NCI-H1105 (cell line): ENCODE results near the gene ARHGEF37.
A peak's percentile ranks its signal among the peaks of the same experiment; 100 is the strongest.
"Not testable (repeated sequence)": the region's sequence is repeated elsewhere in the genome, so short reads cannot be mapped to it uniquely, and the experiment has no call there.

Source experiments
- DNase-seq: peaks from one replicate; lab custom pipeline; 2025; lab: John Stamatoyannopoulos, UW

The ARHGEF37 gene, protein sequence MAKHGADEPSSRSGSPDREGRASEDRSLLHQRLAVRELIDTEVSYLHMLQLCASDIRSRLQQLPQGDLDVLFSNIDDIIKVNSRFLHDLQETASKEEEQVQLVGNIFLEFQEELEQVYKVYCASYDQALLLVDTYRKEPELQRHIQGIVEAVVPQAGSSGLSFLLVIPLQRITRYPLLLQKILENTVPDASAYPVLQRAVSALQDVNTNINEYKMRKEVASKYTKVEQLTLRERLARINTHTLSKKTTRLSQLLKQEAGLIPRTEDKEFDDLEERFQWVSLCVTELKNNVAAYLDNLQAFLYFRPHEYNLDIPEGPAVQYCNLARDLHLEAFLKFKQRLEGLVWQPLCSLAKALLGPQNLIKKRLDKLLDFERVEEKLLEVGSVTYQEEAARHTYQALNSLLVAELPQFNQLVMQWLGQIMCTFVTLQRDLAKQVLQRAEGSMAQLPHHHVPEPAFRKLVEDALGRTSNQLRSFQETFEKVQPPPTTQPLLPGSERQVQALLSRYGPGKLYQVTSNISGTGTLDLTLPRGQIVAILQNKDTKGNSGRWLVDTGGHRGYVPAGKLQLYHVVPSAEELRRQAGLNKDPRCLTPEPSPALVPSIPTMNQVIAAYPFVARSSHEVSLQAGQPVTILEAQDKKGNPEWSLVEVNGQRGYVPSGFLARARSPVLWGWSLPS

DNA sequence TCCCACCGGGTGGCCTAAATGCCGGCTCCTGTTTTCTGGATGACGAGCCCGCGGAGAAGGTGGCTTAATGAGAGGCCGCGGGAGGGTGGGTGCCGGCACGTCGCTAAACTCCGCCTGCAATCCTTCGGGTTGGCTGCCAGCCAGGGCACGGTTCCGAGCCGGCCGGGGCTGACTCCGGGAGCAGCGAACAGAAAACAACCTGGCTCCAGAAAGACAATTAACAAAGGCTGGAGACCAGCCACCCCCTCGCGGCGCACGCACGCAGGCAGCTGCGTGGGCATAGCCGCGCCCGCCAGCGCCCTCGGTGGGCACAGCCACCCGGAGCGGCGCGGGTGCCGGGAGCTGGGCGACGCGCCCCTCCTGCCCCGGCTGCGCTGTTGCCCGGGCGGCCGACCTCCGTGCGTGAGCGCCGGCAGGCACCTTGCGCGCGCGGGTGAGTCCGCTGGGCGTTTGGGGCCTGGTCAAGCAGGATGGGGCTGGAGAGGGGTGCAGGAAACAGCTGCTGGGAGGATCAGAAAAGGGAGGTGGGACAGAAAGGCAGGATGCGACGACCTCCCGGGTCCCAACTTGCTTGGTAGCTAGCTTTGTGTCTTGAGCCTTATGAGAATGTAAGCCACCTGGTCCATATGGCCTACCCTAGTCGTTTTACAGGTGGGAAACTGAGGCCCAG, at the start of gene ARHGEF37:
Gene ARHGEF37 (plus strand): TSS at position 307 of the 670 bp plus-strand sequence. CDS start 16,272 bp downstream, outside the sequence.
- DNase-seq = peak; percentile 22

DNA sequence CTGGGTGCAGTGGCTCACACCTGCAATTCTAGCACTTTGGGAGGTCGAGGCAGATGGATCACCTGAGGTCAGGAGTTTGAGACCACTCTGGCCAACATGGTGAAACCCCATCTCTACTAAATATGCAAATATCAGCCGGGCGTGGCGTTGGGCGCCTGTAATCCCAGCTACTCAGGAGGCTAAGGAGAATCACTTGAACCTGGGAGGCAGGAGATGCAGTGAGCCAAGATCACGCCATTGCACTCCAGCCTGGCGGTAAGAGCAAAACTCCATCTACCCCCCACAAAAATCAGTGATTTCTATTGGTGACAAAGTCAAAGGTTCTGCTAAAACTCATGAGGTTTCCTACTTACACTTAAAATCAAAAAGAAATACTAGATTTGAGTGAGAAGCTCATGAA, 48.9 kb upstream of the ARHGEF37 start:
- no peak for DNase-seq

DNA sequence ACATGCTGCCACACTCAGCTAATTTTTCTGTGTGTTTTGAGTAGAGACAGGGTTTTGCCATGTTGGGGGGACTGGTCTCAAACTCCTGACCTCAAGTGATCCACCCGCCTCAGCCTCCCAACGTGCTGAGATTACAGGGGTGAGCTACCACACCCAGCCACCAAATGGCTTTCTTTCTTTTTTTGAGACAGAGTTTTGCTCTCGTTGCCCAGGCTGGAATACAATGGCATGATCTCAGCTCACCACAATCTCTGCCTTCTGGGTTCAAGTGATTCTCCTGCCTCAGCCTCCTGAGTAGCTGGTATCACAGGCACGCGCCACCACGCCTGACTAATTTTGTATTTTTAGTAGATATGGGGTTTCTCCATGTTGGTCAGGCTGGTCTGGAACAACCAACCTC, 45.5 kb upstream of the ARHGEF37 start:
- DNase-seq = not testable (repeated sequence)

DNA sequence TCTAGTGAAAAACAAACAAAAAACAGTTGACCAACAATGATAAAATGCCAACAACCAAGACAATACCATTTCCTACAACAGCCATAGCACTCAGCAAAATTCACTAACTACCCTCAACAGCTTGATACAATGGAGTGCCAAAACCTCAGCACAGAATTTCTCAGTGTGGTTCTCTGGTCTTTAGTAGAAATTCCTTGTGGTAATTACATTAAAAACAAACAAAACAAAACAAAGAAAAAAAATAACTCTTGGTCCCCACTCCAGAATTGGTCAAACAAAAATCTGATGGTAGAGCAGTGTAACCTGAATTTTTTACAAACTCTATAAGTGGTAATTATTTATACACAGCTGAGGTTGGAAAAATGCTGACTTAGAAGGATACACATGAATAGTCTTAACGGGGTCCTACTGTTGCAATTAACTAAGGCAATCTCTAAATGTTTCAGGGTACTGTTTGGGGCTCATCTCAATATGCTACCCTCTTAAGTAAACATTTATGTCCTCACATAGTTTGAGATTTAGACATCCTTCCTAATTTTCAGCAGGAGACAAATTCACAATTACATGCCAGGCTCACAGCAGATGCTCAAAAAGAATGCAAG, 43.8 kb upstream of the ARHGEF37 start:
- DNase-seq = no peak

DNA sequence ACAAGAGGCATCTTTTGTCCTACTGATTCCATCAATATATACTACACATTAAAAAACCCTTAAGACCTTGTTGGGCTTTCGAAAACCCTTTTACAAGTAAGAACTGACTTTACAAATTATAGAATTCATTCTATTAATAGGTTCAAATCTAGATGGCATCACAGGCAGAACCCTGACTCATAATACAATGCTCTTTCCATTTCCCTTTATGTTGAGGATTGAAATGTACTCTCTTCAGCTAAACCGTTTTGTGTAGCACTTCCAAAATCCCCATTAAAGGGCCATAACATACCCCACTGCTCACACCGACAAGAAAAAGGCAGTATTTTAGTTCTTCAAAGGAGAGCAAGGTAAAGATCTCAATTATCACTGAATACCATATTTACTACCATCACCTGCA, 41.2 kb upstream of the ARHGEF37 start:
- DNase-seq = no peak

DNA sequence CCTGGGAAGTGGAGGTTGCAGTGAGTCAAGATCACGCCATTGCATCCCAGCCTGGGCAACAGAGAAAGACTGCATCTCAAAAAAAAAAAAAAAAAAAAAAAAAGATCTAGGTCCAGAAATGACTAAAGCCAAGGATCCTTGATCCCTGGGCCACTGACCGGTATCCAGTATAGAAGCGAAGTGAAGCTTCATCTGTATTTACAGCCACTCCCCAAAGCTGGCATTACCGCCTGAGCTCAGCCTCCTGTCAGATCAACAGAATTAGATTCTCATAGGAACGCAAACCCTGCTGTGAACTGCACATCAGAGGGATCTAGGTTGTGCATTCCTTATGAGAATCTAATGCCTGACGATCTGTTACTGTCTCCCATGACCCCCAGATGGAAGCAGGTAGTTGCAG, 39.4 kb upstream of the ARHGEF37 start:
- no peak for DNase-seq

DNA sequence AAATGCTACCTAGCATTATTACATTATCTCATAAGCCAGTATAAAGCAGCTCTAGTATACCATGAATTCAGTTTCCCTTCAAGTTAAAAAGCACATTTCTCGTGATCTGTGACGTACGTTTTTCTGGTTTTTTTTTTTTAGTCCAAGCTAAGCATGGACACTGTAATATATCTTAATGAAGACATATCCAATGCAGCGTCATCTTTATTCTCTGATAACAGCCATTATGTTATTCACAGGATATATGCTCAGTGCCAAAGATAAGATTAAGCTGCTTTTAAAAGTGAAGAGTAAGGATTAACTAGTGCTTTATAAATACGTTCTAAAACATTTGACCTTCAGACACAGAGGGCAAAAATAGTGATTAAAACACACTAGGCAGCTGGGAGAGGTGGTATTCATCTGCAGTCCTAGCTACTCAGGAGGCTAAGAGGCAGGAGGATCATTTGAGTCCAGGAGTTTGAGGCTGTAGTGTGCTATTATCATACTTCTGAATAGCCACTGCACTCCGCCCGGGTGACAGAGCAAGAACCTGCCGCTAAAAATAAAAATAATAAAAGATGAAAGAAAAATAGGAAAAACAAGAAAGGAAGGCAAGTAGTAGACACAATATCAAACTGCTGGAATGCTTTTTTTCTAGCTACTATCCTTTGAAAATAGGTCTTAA, 37.8 kb upstream of the ARHGEF37 start:
- no peak for DNase-seq

DNA sequence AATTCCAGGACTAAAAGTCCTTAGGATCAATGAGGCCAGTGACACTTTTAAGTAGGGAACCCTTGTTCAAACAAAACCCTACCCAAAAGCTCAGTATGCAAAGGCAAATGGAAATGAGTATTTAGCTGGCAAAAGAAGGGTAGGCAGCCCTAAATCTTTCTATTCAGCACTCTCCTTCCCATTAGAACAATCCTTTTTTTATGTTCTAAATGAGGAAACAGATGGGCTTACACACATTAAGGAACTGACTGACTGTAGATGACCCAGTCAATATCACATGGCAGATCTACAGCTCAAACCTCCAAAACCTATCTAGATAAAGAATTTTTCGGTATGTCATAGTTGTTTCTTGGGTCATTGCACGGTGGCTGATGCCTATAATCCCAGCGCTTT, 37.3 kb upstream of the ARHGEF37 start:
- no peak for DNase-seq

DNA sequence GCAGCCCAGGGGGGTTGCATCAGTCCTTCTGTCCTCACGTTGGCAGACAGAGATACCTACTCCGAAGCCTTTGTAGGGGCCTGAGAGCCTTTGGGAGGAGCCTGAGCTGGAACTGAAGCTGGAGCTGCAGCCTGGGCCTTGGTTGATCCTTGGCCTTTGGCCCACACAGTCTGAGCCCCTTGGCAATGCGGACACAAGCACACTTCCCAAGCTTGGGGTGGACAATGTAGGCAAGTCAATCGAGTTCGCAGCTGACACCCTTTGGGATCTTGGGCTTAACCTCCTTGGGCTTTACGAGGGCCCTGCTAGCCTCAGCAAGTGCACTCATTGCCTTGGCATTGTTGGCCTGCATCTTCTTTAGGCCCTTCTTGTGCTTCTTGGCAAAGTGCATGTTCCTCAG, 36.0 kb upstream of the ARHGEF37 start:
- DNase-seq = no peak

DNA sequence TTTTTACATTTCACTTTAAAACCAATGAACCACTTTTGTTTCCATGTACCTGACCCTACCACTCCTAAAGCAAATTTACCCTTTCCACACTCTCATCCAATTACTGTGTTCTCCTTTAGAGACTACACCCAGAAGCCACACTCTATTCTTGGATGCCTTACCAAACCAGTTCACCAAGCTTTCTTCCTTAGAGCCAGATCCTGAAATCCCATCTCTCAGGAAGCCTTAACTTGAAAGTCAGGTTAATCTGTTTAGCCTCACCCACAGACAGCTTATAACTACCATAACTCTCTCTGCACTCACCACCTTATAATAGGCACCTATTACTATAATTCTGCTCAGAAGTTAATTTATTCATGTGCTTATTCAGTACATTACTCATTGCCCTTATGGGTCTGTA, 34.3 kb upstream of the ARHGEF37 start:
- no peak for DNase-seq

DNA sequence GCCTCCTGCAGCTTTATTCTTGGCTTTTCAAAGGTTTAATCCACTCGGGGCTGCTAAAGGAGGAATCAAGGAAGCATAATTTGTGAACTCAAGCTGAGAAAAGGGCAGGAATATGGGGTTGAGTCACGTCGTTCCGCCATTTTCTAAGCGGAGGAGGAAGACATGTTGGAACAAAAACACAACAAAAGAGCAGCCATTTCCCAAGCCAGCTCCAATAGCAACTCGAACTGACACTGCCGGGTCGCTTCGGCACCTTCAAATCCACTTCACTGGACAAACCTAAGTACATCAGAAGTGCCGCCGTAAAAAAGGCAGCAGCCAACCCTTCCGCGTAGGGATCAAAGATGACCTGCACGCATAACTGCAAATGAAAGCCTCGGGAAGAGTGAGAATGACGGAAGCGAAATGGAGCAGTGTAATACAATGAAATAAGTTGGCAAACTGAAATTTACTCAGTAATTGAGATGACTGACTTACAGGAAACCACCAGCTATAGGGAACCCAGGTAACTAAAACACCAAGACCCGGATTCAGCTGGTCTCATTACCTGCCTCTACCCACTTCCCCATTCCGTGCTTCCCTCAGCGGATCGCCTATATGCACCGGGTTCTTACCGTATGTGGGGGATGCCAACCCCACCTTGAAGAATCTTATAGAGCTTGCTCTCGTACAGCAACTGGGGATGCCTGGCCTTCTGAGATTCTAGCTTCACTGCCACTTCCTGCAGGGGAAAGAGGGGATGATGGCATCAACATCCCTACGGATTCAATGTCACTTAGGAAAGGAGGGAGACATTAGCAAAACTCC, 31.6 kb upstream of the ARHGEF37 start:
- DNase-seq = peak; percentile 30

DNA sequence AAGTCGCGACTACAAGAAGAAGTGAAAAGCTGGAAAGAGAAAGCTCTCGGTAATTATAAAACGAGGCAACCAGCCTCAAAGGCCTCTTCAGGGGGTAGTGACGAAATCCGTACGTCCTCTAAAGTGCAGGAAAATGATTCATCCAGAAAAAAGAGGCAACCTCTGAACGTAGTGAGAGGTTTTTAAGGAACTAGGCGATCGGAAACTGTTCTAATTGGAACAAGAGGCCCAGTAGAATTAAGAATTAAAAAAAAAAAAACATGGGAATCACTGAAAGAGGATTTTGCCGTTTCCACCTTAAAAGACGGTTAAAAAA, 31.1 kb upstream of the ARHGEF37 start:
- DNase-seq = no peak

DNA sequence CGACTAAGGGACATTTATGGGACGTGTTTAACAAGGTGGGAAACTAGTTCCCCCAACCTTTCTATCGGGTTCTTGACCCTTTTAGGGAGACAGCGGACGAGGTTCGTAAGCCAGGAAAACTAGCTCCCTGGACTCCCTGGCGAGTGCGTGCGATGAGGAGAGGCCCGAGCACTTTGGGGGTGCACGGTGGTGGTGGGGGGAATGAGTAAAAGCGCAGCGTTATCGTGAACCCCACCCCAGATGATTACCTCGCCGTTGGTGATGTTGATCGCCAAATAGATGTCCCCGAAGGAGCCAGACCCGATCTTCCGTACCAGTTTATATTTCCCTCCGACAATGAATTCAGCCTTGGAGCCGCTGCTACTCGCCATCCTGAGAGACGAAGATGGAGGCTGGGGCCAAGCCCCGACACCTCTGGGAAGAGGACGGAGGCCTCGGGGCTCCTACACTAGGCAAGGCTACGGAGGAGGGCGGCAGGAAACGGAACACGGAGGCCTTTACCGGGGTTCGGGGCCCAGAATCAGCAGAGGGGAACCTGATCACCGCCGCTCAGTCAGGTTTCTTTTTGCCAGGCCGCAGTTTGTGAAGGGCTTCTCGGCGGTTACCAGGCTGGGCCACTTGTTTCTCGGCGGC, 30.6 kb upstream of the ARHGEF37 start:
- no peak for DNase-seq

DNA sequence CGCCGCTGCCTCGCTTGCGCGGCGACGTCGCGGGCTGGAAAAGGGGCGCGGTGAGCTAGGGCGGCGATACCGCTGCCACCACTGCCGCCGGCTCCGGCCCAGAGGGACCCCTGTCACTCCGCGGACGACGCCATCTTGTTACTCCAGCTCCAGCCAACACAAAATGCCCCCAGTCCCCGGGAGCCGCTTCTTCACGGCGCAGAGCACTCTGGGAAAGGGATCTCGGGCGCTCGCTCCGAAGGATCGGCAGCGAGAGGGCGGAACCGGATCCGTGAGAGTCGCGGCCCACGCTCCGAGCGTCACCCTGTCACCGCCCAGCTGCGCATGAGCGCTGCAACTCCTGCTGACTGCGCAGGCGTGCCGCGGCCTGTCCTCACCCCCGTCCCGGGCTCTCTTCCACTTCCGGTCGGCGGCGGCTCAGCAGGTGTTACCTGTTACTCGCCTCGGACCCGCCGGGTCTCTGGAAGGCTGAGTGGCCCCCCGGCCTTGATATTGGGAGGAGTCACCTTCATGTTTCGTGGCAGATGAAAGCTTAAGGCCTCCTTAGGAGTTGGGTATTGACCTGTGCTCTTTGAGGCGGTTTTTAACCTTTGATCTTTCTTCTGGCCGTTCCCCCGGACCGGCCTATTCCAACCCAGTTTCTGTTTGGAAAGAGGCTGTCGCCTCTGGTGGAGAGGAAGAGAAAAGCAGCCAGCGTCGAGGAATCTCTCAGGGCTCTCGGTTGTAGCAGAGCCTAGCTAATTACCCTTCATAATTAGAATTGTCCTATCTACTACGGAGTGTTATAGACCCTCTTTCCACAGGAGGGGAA, 29.9 kb upstream of the ARHGEF37 start, which contains the start of gene CSNK1A1:
Gene CSNK1A1 (minus strand): TSS at position 213 of the 811 bp plus-strand sequence. CDS start 475 bp downstream, outside the sequence.
- peak; percentile 89 for DNase-seq

DNA sequence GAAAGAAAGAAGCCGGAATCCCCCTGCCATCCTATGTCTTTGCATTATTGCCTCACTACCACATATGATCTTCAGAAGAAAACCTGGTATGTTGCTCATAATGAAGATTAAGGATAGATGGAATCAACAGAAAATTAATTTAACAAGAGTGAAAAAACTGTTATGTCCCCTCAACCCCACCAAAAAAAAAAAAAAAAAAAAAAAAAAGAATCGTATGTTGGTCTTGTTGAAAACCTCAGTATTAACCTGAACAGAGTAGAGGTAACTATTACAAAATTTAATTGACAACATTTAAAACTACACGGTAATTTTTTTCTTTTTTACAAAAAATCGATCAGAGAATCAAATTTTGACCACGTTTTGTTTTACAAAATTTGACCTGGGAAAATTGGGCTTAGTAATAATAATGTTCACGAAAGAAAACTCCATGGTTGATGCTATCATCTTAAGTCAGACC, 29.2 kb upstream of the ARHGEF37 start:
- DNase-seq = no peak

DNA sequence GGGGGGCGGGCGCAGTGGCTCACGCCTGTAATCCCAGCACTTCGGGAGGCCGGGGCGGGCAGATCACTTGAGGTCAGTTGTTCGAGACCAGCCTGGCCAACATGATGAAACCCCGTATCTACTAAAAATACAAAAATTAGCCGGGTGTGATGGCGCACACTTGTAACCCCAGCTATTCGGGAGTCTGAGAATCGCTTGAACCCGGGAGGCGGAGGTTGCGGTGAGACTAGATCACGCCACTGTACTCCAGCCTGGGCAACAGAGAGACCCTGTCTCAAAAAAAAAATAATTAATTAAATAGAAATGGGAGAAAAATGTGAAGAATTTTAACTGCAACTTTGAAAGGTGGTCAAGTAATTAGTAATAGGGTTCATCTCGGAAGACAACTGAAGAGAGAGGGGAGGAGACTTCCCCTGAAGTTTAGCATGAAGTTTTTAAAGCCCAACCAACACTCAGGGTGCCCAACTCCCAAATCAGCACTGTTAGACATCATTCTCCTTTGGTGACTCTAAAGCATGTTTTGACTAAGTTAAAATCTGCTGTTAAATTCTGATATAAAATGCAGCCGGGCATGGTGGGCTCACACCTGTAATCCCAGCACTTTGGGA, 28.6 kb upstream of the ARHGEF37 start:
- DNase-seq = no peak

DNA sequence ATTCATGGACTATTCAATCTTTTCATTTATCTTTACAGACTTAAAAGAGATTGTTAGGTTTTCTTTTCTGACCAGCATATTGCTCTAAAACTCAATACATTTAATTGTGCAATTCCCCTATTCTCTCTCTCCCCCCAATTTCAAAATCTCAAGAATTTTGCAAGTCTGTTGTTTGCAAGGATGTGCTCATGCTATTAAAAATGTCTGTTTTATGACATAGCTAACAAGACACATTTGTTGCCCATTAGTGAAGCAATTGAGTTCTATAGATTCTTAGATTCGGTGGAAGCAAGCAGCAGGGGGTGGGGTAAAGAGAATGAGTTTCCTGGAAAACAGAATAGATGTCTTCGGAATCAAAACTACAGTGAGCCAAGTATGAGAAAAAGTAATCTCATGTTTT, 21.6 kb upstream of the ARHGEF37 start:
- no peak for DNase-seq

DNA sequence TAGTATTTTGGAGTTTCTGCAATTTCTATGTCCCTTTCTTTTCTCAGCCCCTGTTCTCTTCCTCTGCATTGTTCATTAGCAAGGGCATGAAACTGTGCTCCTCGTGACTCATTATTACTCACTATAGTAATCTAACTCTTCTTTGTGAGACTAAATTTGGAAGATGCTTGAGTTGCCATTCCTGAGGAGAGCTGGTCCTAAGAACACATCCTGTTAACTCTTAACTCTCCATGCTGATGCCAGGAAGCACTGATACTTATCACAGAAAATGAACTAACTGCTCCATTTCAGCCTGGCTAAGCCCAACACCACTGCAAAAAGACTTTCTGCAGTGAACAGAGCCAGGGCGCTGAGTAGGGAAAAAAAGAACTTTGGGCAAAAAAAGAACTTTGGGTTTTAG, 19.4 kb upstream of the ARHGEF37 start:
- DNase-seq = no peak

DNA sequence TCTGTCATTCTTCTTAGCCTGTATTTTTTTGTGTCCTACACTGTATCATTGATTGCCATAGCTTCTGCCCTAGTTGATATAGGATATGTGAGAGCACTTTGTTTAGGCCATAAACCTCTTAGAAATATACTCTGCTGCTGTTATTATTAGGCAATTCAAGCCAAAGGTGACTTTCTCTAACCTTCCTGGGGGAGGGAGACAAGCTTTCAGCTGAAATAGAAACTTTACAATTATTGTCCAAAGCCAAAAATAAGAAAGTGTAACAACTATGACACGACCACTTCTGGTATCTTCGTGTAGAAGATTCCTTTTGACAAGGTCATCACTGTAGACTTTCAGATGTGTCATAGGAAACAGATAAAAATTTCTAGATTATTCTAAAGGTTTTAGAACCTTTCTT, 17.8 kb upstream of the ARHGEF37 start:
- DNase-seq = no peak
